ACC112 (cell line): ENCODE results near the gene ADH1B.

Source experiments
- H2AFZ ChIP-seq: fragments of 200-600 bp; sonication (generic); one replicate; pipeline ENCODE4 v1.6.0; 2017; ENCODE audit warnings: antibody characterized with exemption, low read length; ENCODE audit not compliant: unreplicated experiment
- H3K27ac ChIP-seq: fragments of 200-600 bp; sonication (generic); 2 replicates; pipeline ENCODE4 v1.5.1; 2014; ENCODE audit warnings: low read depth, mild to moderate bottlenecking, antibody characterized with exemption, low read length, moderate library complexity
- H3K27me3 ChIP-seq: fragments of 200-600 bp; sonication (generic); 2 replicates; pipeline ENCODE4 v1.6.1; 2014; ENCODE audit warnings: mild to moderate bottlenecking, antibody characterized with exemption, low read length, moderate library complexity, mixed read lengths; ENCODE audit not compliant: insufficient read depth
- H3K36me3 ChIP-seq: fragments of 200-600 bp; sonication (generic); 2 replicates; pipeline ENCODE4 v1.6.1; 2016; ENCODE audit warnings: mild to moderate bottlenecking, antibody characterized with exemption, low read length, moderate library complexity, mixed read lengths; ENCODE audit not compliant: insufficient read depth
- H3K4me1 ChIP-seq: fragments of 200-600 bp; sonication (generic); one replicate; pipeline ENCODE4 v1.6.1; 2016; ENCODE audit warnings: low read length, mixed read lengths; ENCODE audit not compliant: insufficient read depth, unreplicated experiment, control insufficient read depth
- H3K4me3 ChIP-seq: fragments of 200-600 bp; sonication (generic); 2 replicates; pipeline ENCODE4 v1.5.1; 2014; ENCODE audit warnings: mild to moderate bottlenecking, low read depth, low read length
- H3K79me2 ChIP-seq: fragments of 200-600 bp; sonication (generic); one replicate; pipeline ENCODE4 v1.6.0; 2016; ENCODE audit warnings: low read length; ENCODE audit not compliant: control insufficient read depth, unreplicated experiment, insufficient read depth

Gene ADH1B

GRCh38 chr4:99290848-99291786 is 30.1 kb downstream of the ADH1B start, which contains the start of gene ADH1A:
Gene ADH1A (minus strand): TSS chr4:99290985. CDS start chr4:99290914, 71 bp downstream.
- H3K27me3 ChIP-seq = no peaks in the 10 kb centered on the region
- no peaks in the 10 kb centered on the region for H3K79me2 ChIP-seq
- no peaks in the 10 kb centered on the region for H3K36me3 ChIP-seq
- H3K27ac ChIP-seq = no peak within 1 kb of the TSS
- no peak within 1 kb of the TSS for H3K4me3 ChIP-seq
- H2AFZ ChIP-seq = no peak within 1 kb of the TSS
- no peaks in the 10 kb centered on the region for H3K4me1 ChIP-seq

GRCh38 chr4:99285387-99285786 is 35.8 kb downstream of the ADH1B start:
- Histone ChIP-seq H3K4me3 (no peak overlapping the region), H3K36me3 (no peaks in the 10 kb centered on the region), H3K4me1 (no peaks in the 10 kb centered on the region)

GRCh38 chr4:99282731-99283130 is 38.5 kb downstream of the ADH1B start:
- H3K4me3 ChIP-seq = no peak overlapping the region
- no peaks in the 10 kb centered on the region for H3K79me2 ChIP-seq
- no peaks in the 10 kb centered on the region for H3K27me3 ChIP-seq
- H3K36me3 ChIP-seq = no peaks in the 10 kb centered on the region
- no peak overlapping the region for H2AFZ ChIP-seq
- no peak overlapping the region for H3K27ac ChIP-seq
- no peaks in the 10 kb centered on the region for H3K4me1 ChIP-seq

More at GRCh38 chr4:99285387-99285786, 35.8 kb downstream of the ADH1B start:
- Histone ChIP-seq H2AFZ (no peak overlapping the region), H3K27me3 (no peaks in the 10 kb centered on the region), H3K79me2 (no peaks in the 10 kb centered on the region), H3K27ac (no peak overlapping the region)

DNA sequence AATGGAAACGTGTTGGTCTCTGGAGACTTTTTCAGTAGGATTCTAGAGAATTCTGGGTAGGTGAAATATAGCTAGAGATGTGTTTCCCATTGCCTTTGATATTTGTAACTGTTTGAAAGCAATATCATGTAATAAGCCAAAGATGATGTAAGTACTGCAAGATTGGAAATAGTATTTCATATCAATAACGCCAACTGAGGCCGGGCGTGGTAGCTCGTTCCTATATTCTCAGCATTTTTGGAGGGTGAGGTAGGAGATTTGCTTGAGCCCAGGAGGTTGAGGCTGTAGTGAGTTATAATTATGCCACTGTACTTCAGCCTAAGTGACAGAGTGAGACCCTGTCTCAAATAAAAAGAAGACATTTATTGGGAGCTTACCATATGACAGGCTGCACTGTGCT is 39.9 kb downstream of the ADH1B start:
- Histone ChIP-seq H3K4me3 (no peak overlapping the region), H3K27ac (no peak overlapping the region), H3K36me3 (no peaks in the 10 kb centered on the region), H3K4me1 (no peaks in the 10 kb centered on the region), H3K27me3 (no peaks in the 10 kb centered on the region), H2AFZ (no peak overlapping the region), H3K79me2 (no peaks in the 10 kb centered on the region)

GRCh38 chr4:99276417-99276816 is 44.8 kb downstream of the ADH1B start:
- no peak overlapping the region for H2AFZ ChIP-seq
- no peak overlapping the region for H3K27ac ChIP-seq
- no peaks in the 10 kb centered on the region for H3K4me1 ChIP-seq
- no peaks in the 10 kb centered on the region for H3K79me2 ChIP-seq
- H3K36me3 ChIP-seq = no peaks in the 10 kb centered on the region
- H3K4me3 ChIP-seq = no peak overlapping the region
- H3K27me3 ChIP-seq = no peaks in the 10 kb centered on the region

DNA sequence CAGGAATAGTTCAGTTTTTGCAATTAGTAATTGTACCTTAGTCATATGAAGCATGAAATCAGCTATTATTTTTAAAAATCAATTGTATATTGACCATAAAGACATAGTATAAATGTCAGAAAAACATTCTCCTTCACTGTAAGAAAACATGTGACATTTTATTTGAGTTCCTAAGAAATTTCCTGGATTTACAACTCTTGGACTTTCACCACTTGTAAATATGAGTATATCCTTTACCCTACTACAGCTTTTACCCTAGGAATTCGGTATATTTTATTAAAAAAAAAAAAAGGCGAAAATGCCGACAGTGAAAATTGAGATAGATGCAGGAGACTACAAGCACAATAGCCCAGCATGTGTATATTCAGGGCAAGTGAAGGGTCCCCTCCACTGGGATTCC is 45.3 kb downstream of the ADH1B start:
- no peaks in the 10 kb centered on the region for H3K27me3 ChIP-seq
- no peaks in the 10 kb centered on the region for H3K36me3 ChIP-seq
- H3K27ac ChIP-seq = no peak overlapping the region
- H3K4me3 ChIP-seq = no peak overlapping the region
- H2AFZ ChIP-seq = no peak overlapping the region
- no peaks in the 10 kb centered on the region for H3K4me1 ChIP-seq
- H3K79me2 ChIP-seq = no peaks in the 10 kb centered on the region

DNA sequence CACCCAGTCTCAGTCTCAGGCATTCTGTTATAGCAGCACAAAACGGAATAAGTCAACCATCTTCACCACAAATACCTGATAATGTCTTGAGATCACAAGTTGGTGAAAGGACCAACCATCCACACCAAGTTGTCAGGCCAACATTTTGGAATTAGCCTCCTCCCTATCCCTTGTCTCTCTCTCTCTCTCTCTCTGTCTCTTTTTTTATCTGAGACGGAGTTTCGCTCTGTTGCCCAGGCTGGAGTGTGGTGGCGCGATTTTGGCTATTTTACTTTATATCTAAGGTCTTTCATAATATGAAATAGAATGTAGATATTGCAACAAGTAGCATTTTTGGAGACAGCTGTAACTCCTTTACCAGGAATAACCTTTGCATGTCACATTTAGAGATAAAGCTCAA is 46.2 kb downstream of the ADH1B start:
- no peaks in the 10 kb centered on the region for H3K27me3 ChIP-seq
- no peaks in the 10 kb centered on the region for H3K79me2 ChIP-seq
- H3K27ac ChIP-seq = no peak overlapping the region
- no peaks in the 10 kb centered on the region for H3K4me1 ChIP-seq
- H3K4me3 ChIP-seq = no peak overlapping the region
- no peak overlapping the region for H2AFZ ChIP-seq
- no peaks in the 10 kb centered on the region for H3K36me3 ChIP-seq

DNA sequence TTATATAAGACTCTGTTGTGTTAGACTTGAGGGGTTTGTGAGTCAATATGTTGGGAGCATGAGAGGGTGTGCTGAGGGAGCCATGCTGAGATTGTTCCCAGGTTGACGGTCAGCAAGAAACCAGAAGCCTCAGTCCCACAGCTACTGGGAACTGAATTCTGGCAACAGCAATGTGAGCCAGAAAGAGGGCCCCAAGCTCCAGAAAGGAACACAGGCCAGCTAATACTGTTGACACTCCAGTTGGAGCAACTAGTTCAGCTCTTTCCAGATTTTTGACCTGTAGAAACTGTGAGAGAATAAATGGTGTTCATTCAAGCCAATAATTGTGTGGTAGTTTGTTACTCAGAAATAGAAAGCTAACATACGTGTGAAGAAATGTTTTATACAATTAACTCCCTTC is 47.5 kb downstream of the ADH1B start:
- Histone ChIP-seq H3K27me3 (no peaks in the 10 kb centered on the region), H3K4me3 (no peak overlapping the region), H3K27ac (no peak overlapping the region), H2AFZ (no peak overlapping the region), H3K79me2 (no peaks in the 10 kb centered on the region), H3K36me3 (no peaks in the 10 kb centered on the region), H3K4me1 (no peaks in the 10 kb centered on the region)

DNA sequence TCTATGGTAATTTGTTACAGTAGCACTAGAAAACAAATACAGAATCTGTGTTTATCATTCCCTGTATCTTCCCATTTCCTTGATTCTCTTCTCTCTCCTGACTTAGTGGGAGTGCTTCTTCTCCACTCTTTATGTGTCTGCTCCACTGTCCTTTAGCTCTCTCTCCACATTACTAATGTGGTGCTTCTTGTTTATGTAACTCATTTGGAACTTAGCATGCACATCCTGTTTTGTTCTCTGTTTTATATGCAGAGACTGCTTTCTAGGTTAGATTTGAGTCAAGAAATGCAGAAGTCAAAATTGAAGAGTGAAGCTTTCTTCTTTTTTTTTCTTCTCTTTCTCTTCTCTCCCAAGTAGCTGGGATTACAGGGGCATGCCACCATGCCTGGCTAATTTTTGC is 56.3 kb downstream of the ADH1B start:
- Histone ChIP-seq H3K36me3 (no peaks in the 10 kb centered on the region), H2AFZ (no peak overlapping the region), H3K27ac (no peak overlapping the region), H3K4me1 (no peaks in the 10 kb centered on the region), H3K79me2 (no peaks in the 10 kb centered on the region), H3K4me3 (no peak overlapping the region), H3K27me3 (no peaks in the 10 kb centered on the region)
